Stimulated activated CD4-positive, alpha-beta T cell treated with anti-CD3 and anti-CD28 coated beads, TNF-alpha, amount 100 ng/mL, for 24 hours (primary cell): ENCODE results near the gene LRRC9.

Experiments used
- DNase-seq, 3 experiments: peaks; one replicate each; pipeline ENCODE4 v3.0.0-alpha.2; 2020; ENCODE audit warnings: low read depth in 3 of 3

The LRRC9 gene

GRCh38 chr14:60111732-60112131, 191.8 kb downstream of the LRRC9 start:
- DNase-seq: no peak
